B cell (primary cell): ENCODE data around the gene PTPRN2. TPM values are rescaled to one million over a fixed set of nuclear protein-coding genes. Genes with fewer than 3 reads are reported as not detected.

ENCODE experiments used
- ATAC-seq: fragments of 200-7000 bp; cut with Tn5 transposase; one replicate; pipeline ENCODE4 v1.10.0; 2021; ENCODE audit warnings: low read depth, mild to moderate bottlenecking, moderate number of reproducible peaks, moderate library complexity
- CTCF ChIA-PET: fragments of 350-600 bp; sonication (Branson Sonifier 250); formaldehyde crosslinking; loops from one replicate; lab custom pipeline; 2021; ENCODE audit warnings: antibody characterized with exemption, inconsistent platforms; lab: Charles Lee
- POLR2A ChIA-PET: fragments of 350-600 bp; sonication (Branson Sonifier 250); formaldehyde crosslinking; loops from one replicate; lab custom pipeline; 2021; ENCODE audit warnings: antibody characterized with exemption; lab: Charles Lee
- DNase-seq: peaks from one replicate; pipeline ENCODE4 v3.0.0; 2013
- H2AFZ ChIP-seq: 2 replicates; pipeline ENCODE4 v1.6.1; 2012; ENCODE audit warnings: mild to moderate bottlenecking, low read depth, low read length; ENCODE audit not compliant: insufficient read depth, poor library complexity, severe bottlenecking
- H3K27ac ChIP-seq, 2 donors: 1 replicate in 1 of 2; 2 replicates in 1 of 2; pipeline ENCODE4 v1.5.1; 2012 to 2013; ENCODE audit warnings: low read length in 2 of 2, mild to moderate bottlenecking in 2 of 2, moderate library complexity in 1 of 2
- H3K27me3 ChIP-seq, 4 experiments: fragments of 200-600 bp in 1 of 4; sonication (generic) in 1 of 4; replicated peaks in 1 of 4; 1 replicate in 2 of 4; 2 replicates in 2 of 4; pipeline versions ENCODE4 v1.6.1 to v1.7.0; 2013 to 2016; ENCODE audit warnings: low read length in 3 of 4, mild to moderate bottlenecking in 2 of 4, mixed read lengths in 1 of 4, moderate library complexity in 1 of 4; ENCODE audit not compliant: insufficient read depth in 4 of 4, control insufficient read depth in 3 of 4; ENCODE audit errors: control extremely low read depth in 1 of 4
- H3K36me3 ChIP-seq, 2 experiments: replicated peaks in 1 of 2; 1 replicate in 1 of 2; 2 replicates in 1 of 2; pipeline versions ENCODE4 v1.6.1 to v1.7.1; 2013; ENCODE audit warnings: low read length in 1 of 2; ENCODE audit not compliant: insufficient read depth in 2 of 2, control insufficient read depth in 1 of 2; ENCODE audit errors: control extremely low read depth in 1 of 2, extremely low read depth in 1 of 2
- H3K4me1 ChIP-seq, 2 donors: fragments of 200-600 bp in 1 of 2; sonication (generic) in 1 of 2; 1 replicate in 1 of 2; 2 replicates in 1 of 2; pipeline versions ENCODE4 v1.5.1 to v1.6.1; 2013 to 2017; ENCODE audit warnings: low read length in 2 of 2; ENCODE audit not compliant: control insufficient read depth in 2 of 2, insufficient read depth in 2 of 2
- H3K4me2 ChIP-seq: replicated peaks from 2 replicates; pipeline ENCODE3; 2012; ENCODE audit warnings: mild to moderate bottlenecking, low read depth, low read length; ENCODE audit not compliant: poor library complexity, severe bottlenecking
- H3K4me3 ChIP-seq, 5 experiments: fragments of 200-600 bp in 1 of 5; sonication (generic) in 1 of 5; 1 replicate in 3 of 5; 2 replicates in 2 of 5; pipeline versions ENCODE4 v1.5.1 to v1.7.0; 2011 to 2016; ENCODE audit warnings: low read length in 4 of 5, mild to moderate bottlenecking in 4 of 5, low read depth in 2 of 5, control low read depth in 1 of 5, moderate library complexity in 1 of 5; ENCODE audit not compliant: insufficient read depth in 1 of 5; ENCODE audit errors: control extremely low read depth in 1 of 5, extremely low read depth in 1 of 5
- H3K79me2 ChIP-seq: fragments of 200-600 bp; sonication (generic); one replicate; pipeline ENCODE4 v1.6.0; 2016; ENCODE audit warnings: low read length; ENCODE audit not compliant: control insufficient read depth, insufficient read depth
- H3K9ac ChIP-seq: fragments of 200-600 bp; sonication (generic); 2 replicates; pipeline ENCODE4 v1.6.1; 2017; ENCODE audit warnings: mild to moderate bottlenecking, low read length, moderate library complexity
- H3K9me3 ChIP-seq, 3 donors: one replicate each; pipeline versions ENCODE4 v1.6.1 to v1.7.1; 2013; ENCODE audit warnings: low read length in 2 of 3; ENCODE audit not compliant: control insufficient read depth in 2 of 3, insufficient read depth in 1 of 3; ENCODE audit errors: control extremely low read depth in 1 of 3
- H4K20me1 ChIP-seq: 2 replicates; pipeline ENCODE4 v1.6.0; 2012; ENCODE audit warnings: mild to moderate bottlenecking, low read length; ENCODE audit not compliant: insufficient read depth, control insufficient read depth, poor library complexity, severe bottlenecking
- H3K27ac Mint-ChIP-seq: one replicate; pipeline ENCODE4 v1.8.0; 2021; ENCODE audit warnings: mixed read lengths
- H3K27me3 Mint-ChIP-seq: one replicate; pipeline ENCODE4 v1.8.0; 2021; ENCODE audit warnings: mixed read lengths
- H3K4me1 Mint-ChIP-seq: one replicate; pipeline ENCODE4 v1.8.0; 2021; ENCODE audit warnings: mixed read lengths
- H3K4me3 Mint-ChIP-seq: one replicate; pipeline ENCODE4 v1.8.0; 2021; ENCODE audit warnings: mixed read lengths
- H3K9me3 Mint-ChIP-seq: one replicate; pipeline ENCODE4 v1.8.0; 2022; ENCODE audit warnings: mixed read lengths; ENCODE audit not compliant: insufficient read depth
- EZH2 ChIP-seq: IDR thresholded peaks from 2 replicates; pipeline ENCODE4 v1.6.1; 2012; ENCODE audit warnings: borderline replicate concordance, low read depth, mild to moderate bottlenecking, moderate library complexity, low read length; ENCODE audit not compliant: insufficient read depth, poor library complexity, severe bottlenecking
- WGBS: methylation state at CpG from one replicate; pipeline ENCODE4 v1.1.5; 2013; ENCODE audit warnings: missing lambda C conversion rate; ENCODE audit not compliant: insufficient coverage; 5-methylcytosine and 5-hydroxymethylcytosine counted together
- intact Hi-C: fragments of 100-400 bp; cut with micrococcal nuclease; formaldehyde crosslinking; loops from one replicate; pipeline ENCODE4 v1.10.0; 2022
- polyA plus RNA-seq: library from polyadenylated mRNA; depleted of rRNA; stranded (reverse); fragments of >200 nt; gene quantifications from 2 replicates; pipeline ENCODE4 v1.2.3, GENCODE V29; 2012
- total RNA-seq, 2 donors: library from RNA; stranded (reverse); fragments of 120-200 nt in 1 of 2; gene quantifications; 1 replicate in 1 of 2; 2 replicates in 1 of 2; pipeline versions ENCODE4 v1.2.3 to v1.2.4, GENCODE V29; 2013 to 2022
- TF ChIP-seq, protein P1 (sequence below): fragments of 200-600 bp; IDR thresholded peaks from one replicate; pipeline ENCODE4 v1.8.0; 2022; ENCODE audit warnings: antibody characterized with exemption, mild to moderate bottlenecking

Gene PTPRN2
- total and polyA plus RNA-seq, 2 donors (not counting 1 experiment from before 2014, with no cell fraction given), result 2.0 to 5.0 TPM

DNA sequence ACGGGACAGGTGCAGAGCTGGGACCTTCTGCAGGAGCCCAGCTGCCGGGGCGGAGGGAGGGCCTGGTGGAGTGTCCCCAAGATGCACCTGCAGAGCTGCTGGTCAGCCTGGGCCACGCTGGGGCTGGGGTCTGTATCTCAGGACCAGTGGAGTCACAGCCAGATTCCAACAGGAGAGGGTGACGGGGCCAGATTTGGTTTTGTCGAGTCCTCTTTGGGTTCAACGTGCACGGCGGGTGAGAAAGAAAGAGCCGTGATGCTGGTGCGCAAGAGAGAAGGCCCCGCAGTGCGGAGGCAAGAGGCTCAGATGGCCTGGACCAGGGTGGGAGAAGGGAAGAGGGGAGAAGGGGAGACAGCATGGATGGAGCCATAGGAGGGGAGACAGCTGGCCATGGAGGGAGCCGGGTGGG is 462.9 kb downstream of the PTPRN2 start:
- peaks cover 0 to 80% (median 0%) of the 10 kb centered on the region in 3 donors for H3K9me3 ChIP-seq
- H3K27me3 Mint-ChIP-seq, result no peaks in the 10 kb centered on the region
- 85% methylated on average over 14 of the region's 14 CpGs for WGBS

DNA sequence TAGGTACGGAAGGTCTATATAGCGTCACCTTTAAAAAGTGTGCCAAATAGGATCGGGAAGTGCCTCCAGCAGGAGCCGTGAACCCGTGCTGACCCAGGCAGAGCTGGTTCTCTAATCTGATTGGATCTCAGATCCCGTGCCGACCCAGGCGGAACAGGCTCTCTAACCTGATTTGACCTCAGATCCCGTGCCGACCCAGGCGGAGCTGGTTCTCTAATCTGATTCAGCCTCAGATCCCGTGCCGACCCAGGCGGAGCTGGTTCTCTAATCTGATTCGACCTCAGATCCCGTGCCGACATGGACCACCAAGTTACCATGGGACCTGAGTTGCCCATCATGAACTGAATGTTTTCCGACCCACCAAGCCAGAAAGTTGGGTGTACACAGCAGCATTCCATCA is 463.9 kb downstream of the PTPRN2 start:
- CTCF ChIA-PET, result no interaction called here
- H3K9me3 ChIP-seq, result peaks cover 0 to 74% (median 0%) of the 10 kb centered on the region in 3 donors
- no peaks in the 10 kb centered on the region for H3K4me1 ChIP-seq
- Mint-ChIP-seq H3K27me3 (no peaks in the 10 kb centered on the region), H3K4me3 (no peak overlapping the region), H3K9me3 (peaks cover 10% of the 10 kb centered on the region), H3K4me1 (no peaks in the 10 kb centered on the region), H3K27ac (no peak overlapping the region)
- no peak overlapping the region for H3K4me3 ChIP-seq
- intact Hi-C loops, result no loop called here
- ATAC-seq (no peak), DNase-seq (no peak)
- WGBS, result 96% methylated on average over 13 of the region's 18 CpGs
- no peaks in the 10 kb centered on the region for H3K79me2 ChIP-seq
- H3K9ac ChIP-seq, result no peak overlapping the region
- H3K4me2 ChIP-seq, result no peak overlapping the region
- H3K36me3 ChIP-seq, result no peaks in the 10 kb centered on the region
- H3K27me3 ChIP-seq, result no peaks in the 10 kb centered on the region
- TF ChIP-seq EZH2, result no peak
- TF ChIP-seq, protein P1, sequence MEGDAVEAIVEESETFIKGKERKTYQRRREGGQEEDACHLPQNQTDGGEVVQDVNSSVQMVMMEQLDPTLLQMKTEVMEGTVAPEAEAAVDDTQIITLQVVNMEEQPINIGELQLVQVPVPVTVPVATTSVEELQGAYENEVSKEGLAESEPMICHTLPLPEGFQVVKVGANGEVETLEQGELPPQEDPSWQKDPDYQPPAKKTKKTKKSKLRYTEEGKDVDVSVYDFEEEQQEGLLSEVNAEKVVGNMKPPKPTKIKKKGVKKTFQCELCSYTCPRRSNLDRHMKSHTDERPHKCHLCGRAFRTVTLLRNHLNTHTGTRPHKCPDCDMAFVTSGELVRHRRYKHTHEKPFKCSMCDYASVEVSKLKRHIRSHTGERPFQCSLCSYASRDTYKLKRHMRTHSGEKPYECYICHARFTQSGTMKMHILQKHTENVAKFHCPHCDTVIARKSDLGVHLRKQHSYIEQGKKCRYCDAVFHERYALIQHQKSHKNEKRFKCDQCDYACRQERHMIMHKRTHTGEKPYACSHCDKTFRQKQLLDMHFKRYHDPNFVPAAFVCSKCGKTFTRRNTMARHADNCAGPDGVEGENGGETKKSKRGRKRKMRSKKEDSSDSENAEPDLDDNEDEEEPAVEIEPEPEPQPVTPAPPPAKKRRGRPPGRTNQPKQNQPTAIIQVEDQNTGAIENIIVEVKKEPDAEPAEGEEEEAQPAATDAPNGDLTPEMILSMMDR, result no peak
- H3K27ac ChIP-seq, result no peak overlapping the region
- no peak overlapping the region for H2AFZ ChIP-seq
- POLR2A ChIA-PET, result no interaction called here
- no peaks in the 10 kb centered on the region for H4K20me1 ChIP-seq

More for the DNA sequence above, 462.9 kb downstream of the PTPRN2 start:
- Histone ChIP-seq H3K27me3 (no peaks in the 10 kb centered on the region), H3K4me2 (no peak overlapping the region), H4K20me1 (no peaks in the 10 kb centered on the region), H3K4me1 (no peaks in the 10 kb centered on the region), H3K4me3 (no peak overlapping the region), H3K9ac (no peak overlapping the region), H3K79me2 (no peaks in the 10 kb centered on the region), H3K36me3 (no peaks in the 10 kb centered on the region), H3K27ac (no peak overlapping the region), H2AFZ (no peak overlapping the region)
- Mint-ChIP-seq H3K9me3 (peaks cover 5% of the 10 kb centered on the region), H3K4me3 (no peak overlapping the region), H3K27ac (no peak overlapping the region), H3K4me1 (no peaks in the 10 kb centered on the region)
- no peak for ATAC-seq
- TF ChIP-seq, protein P1, result no peak
- ChIA-PET POLR2A (no interaction called here), CTCF (no interaction called here)
- intact Hi-C loops, result no loop called here
- DNase-seq, result no peak
